GM10847 (cell line): ENCODE measurements around the gene NTRK2.

Source experiments
- POLR2A ChIP-seq: IDR thresholded peaks from 2 replicates; pipeline ENCODE4 v1.6.1; 2011; ENCODE audit not compliant: insufficient read length; ENCODE audit errors: extremely low read depth

Gene NTRK2

DNA sequence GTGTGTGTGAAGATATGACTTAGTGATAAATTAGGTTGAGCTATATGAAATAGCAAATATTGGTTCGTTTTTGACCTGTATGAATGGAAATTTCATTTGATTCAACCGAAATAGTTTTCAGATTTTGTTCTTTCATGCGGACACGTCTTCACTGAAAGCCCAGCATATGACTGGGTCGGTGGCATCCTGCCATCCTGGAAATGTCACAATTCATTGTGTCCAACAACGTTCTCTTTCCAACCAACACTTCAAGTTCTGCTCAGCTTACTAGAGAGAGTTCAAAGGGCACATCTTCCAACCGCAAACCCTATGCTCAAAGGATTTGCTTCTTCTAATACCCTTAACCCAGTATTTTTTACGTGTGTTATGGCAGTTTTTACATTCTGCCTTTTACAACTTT is 252.5 kb downstream of the NTRK2 start:
- TF ChIP-seq POLR2A: no peak

DNA sequence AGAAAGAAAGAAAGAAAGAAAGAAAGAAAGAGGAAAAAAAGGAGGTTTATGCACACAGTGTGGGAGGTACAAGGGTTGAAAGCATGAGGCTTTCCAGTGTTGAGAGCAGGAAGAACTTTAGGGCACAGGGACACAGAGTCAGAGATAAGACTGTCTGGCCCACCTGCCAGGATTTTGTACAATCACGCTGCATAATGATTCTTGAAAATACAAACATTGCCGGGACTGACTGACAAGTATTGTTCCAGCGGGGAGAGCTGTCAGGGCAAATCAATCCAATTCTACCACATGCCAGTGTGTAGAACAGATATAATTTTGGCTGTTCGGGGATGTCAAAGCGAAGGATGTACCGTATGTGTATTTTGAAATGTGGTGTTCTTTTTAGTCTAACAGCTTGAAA is 254.7 kb downstream of the NTRK2 start:
- TF ChIP-seq POLR2A: no peak

DNA sequence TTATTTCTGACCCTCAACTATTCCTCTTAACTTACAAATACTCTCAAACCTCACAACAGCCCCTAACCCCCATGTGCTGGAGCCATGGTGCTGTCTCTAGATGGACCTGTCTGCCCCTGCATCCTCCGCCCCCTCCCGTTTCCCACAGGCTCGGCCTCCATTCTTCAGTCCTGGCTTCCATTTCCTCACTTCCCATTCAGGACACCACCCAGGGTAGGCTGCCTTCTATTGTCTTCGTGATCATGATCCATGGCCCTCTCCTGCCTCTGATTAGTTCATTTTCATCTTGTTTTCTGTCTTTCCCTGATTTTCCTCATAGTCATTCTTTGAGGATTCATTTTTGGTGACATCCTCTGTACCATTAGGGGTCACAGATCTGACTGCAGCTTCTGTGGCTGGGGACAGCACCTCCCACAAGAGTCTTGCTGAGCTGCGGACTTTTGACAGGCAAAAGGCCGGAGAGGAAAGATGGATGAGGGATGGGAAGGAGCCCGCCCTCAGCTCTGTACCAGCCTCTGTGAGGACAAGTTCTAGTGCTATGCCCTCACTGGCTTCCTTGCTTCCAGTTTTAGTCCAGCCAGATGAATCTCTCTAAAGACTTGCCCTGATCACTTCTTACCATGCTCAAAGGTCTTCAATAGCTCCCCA is 255.8 kb downstream of the NTRK2 start:
- TF ChIP-seq POLR2A: no peak

DNA sequence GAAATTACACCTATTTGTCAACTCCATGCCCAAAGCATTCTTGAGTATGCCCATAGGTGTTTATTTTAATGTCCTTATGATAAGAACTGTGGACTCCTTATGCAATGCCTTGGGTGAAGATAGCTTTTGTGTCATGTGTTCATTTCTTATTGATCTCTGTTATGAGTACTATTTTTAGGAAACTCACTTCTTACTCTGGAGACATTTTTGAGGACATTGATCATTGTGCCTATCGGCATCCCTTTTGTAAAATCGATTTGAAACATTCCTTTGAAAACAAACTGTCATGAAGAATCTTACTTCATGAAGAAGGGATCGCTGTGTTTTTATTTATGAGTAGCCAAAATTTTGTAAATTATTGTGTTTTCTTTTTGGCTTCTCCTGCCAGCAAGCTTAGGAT is 257.3 kb downstream of the NTRK2 start:
- TF ChIP-seq POLR2A: no peak

DNA sequence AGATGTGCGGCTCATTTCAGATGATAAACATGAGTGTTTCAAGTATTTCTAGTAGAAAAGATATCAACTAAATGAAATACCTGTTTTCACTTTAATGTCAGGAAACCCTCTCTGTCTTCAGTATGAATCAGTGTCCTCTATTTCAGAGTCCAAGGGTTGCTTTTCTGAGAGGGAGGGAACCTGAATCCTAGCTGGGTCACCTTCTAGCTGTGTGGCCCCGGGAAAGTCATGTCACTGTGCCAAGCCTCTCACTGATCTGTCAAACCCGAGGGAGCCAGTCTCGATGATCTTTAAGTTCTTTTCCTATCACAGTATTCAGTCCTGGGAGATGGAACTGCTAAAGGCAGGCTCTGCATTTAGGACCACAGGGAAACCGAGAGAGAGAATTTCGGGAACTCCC is 258.9 kb downstream of the NTRK2 start:
- no peak for TF ChIP-seq POLR2A

DNA sequence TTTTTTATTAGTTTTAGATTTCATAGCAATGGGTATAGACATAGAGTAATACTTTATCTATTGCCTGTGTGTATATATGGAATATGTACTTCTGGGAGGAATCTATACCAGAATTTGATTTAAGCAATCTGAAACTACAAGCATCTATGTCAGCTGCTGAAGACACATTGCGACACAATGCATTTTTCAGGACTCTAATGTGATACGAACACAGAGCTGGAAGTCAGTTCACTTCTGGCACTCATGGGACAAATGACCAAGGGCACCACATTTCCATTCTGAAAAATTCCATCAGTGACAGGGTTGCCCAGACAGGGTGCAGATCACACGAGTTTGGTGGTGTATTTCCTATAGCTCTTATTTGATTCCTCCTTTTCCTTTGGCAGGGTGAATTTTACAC is 259.5 kb downstream of the NTRK2 start:
- no peak for TF ChIP-seq POLR2A

DNA sequence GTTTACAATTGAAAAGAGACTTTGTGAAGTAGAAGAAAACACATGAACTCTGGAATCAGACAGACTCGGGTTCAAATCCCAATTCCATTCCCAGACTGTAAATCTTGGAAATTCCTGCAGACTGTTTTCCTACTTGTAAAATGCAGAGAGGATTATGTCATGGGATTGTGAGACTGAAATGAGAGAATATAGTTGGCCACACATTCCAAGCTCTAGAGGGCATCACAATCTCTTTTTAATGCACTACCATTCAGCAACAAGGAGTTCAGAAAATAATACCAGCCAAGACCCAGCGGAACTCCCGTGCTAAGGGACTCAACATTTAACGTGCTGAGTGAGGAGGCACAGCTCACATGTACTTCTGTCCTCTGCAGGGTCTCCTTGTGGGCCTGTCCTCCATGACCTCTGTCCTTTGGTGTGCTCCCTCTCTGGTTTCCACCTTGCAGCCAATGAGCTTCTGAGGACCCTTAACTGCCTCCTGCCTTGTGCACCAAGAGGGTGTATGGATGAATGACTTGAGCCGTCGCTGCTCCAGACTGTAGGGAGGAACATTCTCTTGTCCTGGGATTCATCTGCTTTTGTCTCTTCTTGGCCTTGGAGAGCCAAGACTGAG is 263.5 kb downstream of the NTRK2 start:
- no peak for TF ChIP-seq POLR2A

DNA sequence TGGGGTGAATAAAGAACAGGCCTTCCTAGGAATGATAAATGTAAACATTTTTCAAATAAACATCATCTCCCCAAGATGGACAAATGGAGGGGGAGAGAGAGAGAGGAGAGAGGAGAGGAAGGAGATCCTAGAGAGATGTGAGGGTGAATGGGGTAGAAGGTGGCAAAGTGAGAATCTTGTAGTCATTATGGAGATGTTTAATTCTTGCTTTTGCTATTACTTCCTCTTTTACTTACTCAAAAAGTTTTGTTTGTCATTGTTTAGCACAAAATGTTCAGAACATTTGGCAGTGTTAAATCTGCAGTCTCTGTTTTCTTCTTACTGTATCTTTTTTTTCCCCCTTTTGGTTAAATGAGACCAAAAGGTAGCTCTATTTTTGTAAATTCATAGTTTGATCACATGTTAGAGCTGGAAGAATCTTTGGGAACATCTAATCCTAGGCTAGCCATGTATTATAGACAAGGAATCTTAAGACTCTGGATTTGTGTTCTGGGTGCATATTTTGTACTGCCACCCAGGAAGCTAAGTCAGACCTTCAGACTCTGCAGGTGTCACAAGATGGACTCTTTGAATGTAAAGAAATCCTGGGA is 266.1 kb downstream of the NTRK2 start:
- TF ChIP-seq POLR2A: no peak

DNA sequence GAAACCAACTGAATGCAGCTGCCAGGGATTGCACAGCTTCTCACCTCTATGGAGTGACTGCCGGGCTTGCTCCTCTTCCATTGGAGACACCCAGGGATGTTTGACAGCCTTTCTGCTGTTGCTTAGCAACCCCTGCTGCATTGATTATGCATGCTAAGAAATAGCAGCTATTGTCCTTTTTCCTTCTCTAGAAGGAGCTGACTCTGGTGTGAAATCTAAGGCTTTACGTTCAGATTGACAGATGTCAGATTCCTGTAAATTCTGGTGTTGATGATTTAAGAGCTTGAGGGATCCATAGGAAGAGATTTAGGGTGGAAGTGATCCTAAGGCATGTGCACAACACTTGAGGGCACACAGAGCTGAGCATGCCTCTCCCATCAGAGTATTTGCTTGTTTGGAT is 267.7 kb downstream of the NTRK2 start:
- no peak for TF ChIP-seq POLR2A

DNA sequence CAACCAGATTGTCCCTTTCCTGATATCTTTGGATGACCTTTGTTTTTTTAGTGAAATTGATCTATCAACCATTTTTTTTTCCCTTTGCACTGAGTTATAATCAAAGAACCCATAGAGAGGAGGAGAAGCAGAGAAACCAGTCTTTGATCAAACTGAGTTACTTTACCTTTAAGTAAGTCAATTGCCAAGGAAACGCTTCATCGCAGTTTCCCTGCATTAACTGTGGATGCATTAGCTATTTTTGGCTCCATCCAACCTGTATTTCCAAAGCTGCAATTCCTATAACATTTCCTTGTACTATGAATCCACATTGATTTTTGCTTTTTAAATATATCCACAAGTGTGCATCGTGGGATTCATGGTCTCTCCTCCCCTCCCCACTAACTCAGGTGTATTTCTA is 268.1 kb downstream of the NTRK2 start:
- no peak for TF ChIP-seq POLR2A

DNA sequence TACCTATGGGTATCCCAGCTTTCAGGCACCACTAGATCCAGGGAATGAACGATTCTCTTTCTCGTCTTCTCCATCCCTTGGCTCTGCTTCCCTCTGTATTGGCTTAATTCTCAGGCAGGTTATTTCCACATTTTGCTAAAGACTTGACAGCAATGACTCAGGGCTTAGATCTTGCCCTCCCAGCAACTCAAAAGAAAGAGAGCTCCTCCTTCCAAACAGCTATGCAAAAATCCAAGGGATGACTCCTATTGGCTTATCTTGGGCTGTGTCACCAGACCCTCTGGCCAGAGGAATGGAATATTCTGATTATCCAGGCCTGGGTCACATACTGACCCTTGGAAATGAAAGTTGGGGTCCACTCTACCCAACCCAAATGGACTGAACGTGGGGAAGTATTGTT is 270.2 kb downstream of the NTRK2 start:
- no peak for TF ChIP-seq POLR2A

DNA sequence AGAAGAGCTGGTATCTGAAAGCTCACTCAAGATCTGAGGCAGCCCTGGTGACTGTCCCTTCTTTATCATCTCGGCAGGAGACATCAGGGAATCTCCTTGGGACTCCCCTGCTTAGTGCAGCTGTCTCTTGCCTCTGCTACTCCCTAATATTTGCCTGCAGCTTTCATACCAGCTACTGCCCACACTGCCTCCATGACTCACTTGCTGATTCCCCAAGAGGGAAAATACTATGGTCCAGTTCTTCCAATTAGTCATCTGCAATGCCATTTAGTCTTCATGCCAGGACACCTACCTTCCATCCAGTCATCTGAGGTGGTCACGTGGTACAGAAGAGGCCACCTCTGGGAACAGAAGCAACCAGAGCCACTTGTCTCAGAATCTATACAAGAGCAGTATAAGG is 270.8 kb downstream of the NTRK2 start:
- TF ChIP-seq POLR2A: no peak

DNA sequence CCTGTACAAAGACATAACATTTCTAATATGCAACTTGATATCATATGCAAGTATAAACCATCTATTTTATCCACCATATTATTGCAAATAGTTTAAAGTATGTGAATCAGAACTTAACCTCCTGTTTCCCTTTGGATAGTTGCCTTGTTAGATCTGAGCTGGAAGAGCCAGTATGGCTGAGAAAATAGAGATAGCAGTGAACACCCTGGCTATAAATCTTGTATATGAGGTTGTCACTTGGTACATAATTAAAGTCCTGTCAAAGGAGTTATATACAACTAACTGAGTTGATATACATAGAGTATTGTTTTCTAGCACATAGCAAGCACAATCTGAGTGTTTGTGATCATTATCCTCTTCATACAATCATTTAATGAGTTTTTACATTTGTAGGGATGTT is 272.3 kb downstream of the NTRK2 start:
- no peak for TF ChIP-seq POLR2A

DNA sequence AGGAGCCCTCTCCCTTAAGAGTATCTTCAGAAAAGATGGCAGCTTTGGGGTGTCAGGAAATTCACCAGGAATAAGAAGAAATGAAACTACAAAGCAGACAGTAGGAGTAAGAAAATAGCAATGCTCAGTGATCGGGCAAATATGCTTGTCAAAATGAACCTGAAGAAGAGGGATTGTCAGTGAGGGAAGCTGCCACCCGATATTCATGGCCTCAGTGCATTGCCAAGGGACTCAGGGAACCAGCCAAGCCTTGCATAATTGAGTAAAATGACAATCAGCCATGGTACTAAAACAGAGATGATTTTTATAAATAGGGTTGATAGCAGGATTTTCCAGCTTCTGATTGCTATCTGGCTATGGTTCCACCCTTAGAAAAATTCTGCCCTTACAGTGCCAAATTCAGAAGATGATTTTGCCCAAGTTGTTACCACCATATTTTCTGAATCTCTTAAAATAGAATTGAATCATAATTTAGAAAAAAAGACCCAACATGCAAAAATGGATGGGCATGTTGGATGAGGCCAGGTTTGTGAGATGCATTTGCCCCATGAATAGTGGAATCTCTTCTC is 274.0 kb downstream of the NTRK2 start:
- TF ChIP-seq POLR2A: no peak

DNA sequence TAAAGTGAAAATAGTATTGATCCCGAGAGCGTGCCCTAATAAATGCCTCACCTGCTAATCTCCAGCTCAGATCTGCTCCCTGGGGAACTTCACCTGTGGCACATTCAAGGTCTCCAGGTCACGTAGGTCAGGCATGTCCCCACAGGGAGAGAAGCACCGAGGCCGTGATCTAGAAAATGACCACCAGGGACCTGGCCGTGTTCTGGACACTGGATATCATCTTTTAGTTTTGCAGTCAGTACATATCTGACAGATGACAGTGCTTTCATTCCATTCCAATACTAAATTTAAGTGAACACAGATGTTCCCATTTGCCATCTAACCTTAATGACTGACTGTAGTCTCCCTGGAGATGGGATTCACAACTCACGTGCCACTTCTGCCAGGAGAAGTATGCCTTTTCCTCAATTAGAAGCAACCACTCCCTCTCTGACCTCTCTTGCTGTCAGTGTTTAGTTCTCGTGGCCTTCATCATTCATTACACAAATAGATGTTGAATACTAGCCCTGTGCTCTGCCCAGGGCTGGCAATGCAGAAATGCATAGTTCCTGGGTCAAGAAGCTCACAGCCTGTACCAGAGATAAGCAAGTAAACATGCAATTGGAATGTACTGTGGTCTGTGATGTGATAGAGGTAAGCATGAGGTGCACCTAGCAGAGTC is 276.5 kb downstream of the NTRK2 start:
- no peak for TF ChIP-seq POLR2A

DNA sequence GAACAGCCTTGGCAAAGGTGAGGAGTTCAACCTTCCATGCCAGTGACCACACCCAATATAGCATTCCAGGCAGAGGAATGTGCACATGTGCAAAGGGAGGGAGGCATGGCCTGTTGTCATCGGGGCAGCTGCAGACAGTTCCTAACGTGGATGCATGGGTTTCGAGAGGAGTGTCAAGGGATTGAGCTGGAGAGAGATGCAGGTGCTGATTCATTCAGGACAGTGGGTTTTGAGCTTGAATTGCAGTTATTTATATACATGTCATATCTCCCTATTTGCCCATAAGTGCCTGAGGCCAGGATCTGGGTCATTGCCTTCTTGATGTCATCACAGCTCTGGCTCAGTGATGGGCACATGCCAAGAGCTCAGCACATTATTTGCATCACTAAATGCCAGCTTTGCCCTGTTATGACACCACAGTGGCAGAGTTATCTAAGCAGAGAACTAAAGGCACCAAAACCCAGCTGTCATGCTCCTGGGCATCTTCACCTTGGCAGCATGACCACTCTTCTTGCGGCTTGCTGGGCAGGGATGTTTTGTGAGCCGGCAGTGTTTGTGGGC is 278.0 kb downstream of the NTRK2 start:
- TF ChIP-seq POLR2A: no peak
